GDM1 (cell line): ENCODE data around the gene LYPD3.
A peak's percentile ranks its signal among the peaks of the same experiment; 100 is the strongest.

Experiments
- DNase-seq: peaks from one replicate; lab custom pipeline; 2025; lab: John Stamatoyannopoulos, UW

Gene LYPD3

DNA sequence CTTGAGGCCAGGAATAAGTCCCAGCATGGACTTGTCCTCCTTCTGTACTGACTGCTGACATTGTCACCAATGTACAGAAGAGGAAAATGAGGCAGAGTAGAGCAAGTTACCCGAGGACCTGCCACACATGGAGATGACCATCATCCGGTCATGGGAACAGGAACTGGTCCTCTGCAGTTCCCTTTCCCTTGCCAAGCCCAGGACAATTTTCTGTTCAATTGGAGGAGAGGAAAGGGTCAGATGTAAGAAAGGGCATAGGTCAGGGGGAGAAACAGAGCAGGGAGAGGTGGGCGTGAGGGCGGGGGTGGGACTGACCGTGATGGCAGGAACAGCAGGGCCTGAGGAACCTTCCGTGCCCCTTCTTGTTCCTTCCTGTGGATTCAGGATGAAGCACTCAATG lies 20.5 kb upstream of the LYPD3 start:
- no peak for DNase-seq

DNA sequence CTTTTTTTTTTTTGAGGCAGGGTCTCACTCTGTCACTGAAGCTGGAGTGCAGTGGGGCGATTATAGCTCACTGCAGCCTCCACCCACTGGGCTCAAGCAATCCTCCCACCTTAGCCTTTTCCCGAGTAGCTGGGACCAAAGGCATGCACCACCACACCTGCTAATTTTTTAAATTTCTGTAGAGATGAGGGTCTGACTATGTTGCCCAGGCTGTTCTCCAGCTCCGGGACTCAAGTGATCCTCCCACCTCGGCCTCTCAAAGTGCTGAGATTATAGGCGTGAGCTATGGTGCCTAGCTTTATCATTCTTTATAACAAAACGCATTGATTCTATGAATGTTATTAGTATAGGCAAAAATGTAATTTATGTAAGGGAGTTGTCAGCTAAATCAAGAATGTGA lies 17.9 kb upstream of the LYPD3 start:
- no peak for DNase-seq

DNA sequence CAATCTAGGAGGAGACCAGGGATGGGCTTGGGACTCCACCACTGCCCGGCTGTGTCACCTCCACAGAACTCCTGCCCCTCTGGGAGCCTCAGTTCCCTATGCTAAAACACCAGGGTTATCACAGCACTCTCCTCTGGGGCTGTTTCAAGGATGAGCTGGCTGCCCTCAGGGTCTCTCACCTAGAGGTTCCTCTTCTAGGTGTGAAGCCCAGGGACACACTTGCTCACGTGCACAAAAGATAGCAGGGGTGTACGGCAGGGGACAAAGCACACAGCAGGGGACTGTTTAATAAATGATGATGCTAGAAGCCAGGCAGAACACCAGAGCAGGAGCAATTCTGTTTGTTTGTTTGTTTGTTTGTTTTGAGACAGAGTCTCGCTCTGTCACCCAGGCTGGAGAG lies 16.8 kb upstream of the LYPD3 start:
- no peak for DNase-seq

DNA sequence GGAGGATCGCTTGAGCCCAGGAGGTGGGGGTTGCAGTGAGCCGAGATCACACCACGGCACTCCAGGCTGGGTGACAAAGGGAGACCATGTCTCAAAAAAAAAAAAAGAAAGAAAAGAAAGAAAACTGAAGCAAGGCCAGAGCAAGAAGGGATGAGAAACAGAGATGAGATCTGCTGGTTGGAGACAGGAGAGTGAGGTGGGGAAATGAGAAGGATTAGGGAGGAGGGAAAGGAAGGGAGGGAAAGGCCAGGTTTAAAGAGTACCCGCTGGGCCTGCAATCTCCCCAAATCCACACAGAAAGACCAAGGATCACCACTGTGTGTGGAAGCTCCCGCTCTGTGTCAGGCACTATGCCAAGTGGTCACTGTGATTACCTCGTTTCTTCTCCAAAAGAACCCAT lies 16.3 kb upstream of the LYPD3 start:
- DNase-seq = no peak

DNA sequence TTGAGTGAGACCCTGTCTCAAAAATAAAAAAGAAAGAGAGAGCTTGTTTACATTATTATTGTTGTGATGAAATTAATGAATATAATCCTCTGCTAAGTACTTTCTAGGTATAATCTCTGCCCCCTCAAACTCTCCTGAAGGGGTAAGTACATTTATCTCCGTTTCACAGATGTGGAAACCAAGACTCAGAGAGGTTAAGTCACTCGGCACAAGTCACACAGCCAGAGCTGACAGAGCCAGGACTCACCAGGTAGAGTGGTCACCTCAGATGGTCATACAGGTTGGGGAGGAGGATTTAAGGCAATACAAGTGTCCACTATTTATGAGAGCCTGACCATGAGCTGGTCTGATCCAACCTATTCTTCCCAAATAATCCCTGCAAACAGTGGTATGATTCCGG lies 15.2 kb upstream of the LYPD3 start:
- no peak for DNase-seq

DNA sequence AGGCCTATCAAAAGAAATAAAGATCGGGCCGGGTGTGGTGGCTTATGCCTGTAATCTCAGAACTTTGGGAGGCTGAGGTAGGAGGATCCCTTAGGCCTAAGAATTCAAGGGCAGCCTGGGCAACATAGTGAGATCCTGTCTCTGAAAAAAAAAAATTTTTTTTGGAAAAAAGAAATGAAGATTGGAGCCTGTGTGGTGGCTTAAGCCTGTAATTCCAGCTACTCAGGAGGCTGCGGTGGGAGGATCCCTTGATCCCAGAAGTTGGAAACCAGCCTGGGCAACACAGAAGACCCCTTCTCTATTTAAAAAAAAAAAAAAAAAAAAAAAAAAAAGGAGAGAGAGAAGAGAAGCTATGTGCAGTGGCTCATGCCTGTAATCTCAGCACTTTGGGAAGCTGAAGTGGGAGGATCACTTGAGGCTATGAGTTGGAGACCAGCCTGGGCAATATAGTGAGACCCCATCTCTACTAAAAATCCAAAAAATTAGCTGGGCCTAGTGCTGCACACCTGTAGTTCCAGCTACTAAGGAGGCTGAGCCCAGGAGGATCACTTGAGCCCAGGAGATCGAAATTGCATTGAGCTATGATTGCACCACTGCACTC lies 14.7 kb upstream of the LYPD3 start:
- no peak for DNase-seq

DNA sequence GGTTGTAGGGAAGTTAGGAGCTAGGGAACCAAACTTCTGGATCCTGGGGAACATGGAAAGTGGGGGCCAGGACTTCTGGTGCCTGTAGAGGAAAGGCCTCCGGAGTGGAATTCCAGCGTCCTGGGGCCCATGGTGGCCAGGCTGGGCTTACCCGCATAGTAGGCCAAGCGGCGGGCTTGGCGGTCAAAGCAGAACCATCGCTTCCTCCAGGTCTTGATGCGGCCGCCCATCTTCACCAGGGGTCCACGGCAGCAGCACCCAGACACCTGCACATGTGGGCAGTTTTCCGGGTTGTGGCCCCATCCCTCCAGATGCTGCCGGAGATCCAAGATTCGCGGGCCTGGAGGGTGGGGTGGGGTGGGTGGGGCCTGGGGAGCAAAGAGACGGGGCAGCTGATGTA lies 13.8 kb upstream of the LYPD3 start:
- no peak for DNase-seq

DNA sequence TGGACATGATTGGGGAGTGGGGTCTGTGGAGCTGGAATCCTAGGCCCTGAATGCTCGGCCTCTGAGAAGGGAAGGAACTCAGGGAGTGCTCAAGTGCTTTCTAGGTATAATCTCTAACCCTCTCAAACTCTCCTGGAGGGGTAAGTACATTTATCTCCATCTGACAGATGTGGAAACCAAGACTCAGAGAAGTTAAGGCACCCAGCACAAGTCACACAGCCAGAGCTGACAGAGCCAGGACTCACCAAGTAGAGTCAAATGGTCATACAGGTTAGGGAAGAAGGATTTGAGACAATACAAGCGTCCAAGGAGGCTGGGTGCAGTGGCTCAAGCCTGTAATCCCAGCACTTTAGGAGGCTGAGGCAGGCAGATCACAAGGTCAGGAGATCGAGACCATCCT lies 12.9 kb upstream of the LYPD3 start:
- no peak for DNase-seq

DNA sequence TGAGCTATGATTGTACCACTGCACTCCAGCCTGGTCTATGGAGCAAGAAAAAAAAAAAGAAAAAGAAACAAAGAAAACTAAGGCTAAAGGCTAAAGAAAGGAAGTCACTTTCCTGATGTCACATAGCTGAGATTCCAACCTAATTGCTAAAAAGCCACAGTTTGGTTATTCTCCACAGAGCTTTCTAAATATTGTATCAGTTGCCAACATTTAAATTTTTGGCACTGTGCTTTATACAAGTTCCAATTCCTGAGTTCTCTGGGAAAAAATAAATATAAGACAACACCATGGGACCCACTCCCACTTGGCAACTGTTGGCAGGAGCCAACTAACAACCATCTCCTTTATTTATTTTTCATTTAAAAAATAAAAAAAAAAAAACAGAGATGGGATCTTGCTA lies 11.2 kb upstream of the LYPD3 start:
- DNase-seq = no peak

DNA sequence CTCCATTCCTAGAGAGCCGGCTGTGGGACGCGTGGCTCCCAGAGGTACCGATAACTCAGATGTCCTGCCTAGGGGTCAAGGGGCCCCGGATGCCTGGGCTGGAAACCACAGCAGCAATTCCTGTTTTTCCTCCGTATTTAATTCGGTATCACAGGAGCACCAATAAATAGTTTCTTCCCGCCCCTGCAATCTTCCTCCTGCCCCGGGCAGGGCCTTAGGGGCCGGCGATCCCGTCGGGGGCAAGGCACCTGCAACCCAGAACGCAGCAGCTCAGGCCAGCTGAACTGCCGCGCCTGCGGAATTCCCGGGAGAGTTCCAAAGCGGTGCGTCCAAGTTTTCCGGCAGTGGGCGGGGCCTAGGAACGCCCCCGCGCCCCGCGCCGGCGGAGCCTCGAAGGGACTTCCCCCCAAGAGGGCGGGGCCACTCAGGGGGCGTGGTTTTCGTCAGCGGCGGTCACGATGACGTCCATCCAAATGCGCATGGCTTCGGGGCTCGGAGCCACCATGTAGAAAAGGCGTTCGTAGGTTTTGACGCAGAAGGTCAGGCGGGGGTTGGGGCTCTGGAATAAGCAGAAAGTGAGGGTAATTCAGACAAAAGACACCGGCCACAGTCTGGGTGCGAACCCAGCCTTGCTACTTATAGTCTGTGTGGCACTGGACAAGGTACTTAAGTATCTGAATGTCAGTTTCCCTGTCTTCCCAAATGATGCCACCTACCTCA lies 9.7 kb upstream of the LYPD3 start:
- DNase-seq = peak; percentile 81

DNA sequence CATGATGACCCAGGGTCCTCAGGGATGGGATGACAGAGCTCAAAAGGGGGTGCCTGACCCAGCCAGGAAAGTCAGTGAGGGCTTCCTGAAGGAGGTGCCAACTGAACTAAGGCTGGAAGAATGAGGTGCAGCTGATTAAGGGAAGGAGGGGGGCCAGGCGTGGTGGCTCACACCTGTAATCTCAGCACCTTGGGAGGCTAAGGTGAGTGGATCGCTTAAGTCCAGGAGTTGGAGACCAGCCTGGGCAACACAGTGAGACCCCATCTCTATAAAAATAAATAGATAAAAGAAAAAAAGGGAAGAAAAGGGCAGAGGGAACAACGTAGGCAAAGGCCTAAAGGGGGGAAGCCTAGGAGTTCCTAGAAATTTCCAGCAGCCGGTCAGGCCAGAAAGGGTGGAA lies 9.1 kb upstream of the LYPD3 start:
- DNase-seq = no peak

DNA sequence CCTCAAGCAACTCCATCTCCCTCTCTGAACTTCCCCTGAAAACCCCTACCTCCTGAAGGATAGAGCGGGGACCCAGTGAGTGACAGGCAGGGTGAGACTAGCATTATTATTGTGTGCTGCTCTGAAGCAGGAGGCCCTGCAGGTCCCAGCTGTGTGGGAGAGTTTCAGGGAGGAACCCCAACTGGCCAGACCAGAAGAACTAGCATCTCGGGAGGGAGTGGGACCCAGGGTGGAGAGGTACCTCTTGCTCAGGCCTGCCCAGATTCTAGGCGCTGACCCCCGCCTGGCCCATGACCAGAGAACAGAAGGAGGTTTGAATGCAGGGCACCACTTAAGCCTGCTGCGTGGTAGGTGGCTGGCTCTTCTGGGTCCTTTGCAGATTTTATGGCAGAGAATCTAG lies 5.7 kb upstream of the LYPD3 start:
- no peak for DNase-seq

DNA sequence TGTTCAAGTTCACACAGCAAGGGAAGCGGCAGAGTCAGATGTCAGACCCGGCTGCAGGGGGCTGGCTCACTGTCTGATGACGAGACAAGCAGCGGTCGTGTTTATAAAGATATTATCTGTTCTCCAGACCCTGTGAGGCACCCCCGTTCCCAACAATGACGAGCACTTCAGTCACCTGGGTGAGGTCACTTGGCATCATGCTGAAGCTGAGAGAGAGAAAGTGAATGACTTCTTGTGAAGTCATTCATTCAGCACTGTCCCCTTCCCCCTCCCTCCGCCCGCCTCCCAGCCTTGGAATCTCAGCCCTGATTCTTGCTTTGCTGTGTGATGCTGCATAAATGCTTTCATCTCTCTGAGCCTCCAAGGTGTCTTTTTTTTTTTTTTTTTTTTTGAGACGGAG lies 4.9 kb upstream of the LYPD3 start:
- no peak for DNase-seq

DNA sequence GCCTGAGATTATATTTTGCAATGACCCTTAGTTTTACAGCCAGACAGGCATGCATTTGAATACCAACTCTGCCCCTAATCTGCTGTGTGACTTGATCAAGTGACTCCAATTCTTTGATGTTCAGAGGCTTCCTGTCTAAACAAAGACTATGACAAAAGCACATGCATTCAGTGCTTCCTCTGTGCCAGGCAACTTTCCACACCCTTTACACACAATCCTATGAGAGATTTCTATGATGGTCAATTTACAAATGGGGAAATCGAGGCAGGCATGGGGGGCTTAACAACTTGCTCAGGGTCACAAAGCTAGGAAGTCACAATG lies 3.7 kb upstream of the LYPD3 start:
- DNase-seq = no peak

DNA sequence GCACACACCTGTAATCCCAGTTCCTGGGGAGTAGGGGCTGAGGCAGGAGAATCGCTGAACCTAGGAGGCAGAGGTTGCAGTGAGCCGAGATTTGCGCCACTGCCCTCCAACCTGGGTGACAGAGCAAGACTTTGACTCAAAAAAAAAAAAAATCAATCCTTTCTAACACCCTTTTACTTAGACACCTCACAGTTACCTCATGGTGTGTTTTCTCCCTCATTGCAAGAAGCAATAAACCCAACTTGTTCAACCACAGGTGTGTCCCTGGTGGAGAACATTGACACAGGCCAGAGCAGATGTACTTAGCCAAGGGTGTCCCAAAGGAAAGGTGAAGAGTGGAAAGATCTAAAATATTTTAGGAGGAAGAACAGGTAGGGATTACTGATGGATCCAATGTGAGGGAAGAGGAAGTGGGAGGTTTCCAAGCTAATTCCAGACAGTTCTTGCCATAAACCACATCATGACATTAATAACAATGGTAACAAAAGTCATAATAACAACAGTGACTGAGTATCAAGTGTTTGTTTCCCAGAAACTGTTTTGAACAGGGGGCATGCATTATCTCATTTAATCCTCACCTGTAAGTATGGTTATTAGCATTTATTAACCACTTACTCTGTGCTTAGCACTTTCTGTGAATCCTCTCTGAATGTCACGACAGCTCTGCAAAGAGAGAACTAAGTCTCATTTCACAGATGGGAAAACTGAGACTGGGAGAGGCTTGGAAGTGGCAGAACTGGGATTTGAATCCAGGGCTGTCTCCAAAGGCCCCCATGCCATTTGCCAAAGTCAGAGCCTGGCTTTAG lies 3.1 kb upstream of the LYPD3 start:
- DNase-seq = no peak

DNA sequence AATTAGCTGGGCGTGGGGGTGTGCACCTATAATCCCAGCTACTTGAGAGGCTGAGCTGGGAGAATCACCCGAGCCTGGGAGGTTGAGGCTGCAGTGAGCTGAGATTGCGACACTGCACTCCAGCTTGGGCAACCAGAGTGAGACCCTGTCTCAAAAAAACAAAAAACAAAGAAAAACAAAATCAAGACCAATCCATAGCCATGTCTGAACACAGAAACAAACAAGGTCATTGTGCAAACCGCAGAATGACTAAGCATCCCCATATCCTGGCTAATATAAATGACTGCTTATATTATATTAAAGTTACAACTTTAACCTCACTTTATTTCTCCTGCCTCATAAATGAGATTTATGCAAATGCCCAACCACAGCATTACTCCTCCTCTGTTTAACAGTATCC lies 2.3 kb upstream of the LYPD3 start:
- DNase-seq = no peak

DNA sequence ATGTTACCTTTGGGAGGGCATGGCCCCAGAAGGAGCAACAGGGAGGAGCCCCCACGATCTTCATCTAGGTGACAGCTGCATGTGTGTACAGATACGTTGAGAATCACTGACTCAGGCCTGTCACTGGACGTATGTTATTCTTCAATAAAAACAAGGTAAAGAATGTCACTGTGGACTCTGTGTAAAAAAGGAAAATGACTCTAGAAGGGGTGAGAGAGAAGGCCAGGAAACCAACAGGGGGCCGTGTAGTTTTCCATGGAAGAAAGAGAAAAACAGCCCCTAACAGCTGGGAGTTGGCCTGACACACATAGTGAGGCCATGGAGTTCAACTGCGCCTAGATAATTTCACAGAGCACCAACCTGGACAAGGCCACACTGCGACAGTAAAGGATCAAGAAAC lies 1.9 kb upstream of the LYPD3 start:
- no peak for DNase-seq

DNA sequence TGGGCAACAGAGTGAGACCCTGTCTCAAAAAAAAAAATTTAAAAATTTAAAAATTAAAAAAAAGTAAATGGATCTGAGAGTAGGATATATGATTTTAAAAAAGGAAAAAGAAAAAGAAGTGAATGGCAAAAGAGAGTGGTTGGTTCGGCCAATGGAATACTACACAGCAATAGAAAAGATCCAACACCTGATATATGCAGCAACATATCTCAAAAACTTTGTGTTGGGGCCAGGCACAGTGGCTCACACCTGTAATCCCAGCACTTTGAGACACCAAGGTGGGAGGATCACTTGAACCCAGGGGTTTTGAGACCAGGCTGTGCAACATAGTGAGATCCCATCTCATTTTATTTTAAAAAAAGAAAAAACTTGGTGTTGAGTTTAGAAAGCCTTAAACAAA lies 1.4 kb upstream of the LYPD3 start:
- DNase-seq = no peak

DNA sequence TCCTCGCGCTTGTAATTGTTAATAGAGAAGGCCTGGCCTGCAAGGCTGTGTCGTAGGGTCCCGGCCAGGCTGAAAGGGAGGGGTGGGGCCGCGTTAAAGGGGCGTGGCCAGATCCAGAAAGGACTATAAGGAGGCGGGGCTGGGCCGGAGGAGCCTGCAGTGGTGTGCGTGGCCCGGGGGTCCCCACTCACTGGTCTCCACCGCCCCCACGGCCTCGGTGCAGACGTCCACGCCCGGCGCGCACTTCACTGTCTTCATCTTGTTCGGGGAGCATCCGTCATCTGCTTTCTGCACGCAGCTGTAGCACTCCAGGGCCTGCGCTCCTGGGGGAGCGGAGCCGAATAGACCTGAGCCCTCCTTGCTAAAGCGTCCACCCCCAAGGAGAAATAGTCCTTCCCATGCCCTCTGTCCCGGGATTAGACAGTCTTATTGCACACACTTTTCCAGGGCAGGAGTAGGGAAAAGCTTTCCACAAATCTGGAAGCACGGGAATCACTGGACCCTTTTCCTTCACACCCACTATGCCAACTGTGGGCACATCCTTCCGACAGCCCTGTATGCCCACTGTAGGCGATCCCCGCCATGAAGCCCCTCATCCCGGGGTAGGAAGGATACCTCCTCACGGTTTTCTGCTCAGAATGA lies 1.2 kb downstream of the LYPD3 start:
- DNase-seq = no peak

DNA sequence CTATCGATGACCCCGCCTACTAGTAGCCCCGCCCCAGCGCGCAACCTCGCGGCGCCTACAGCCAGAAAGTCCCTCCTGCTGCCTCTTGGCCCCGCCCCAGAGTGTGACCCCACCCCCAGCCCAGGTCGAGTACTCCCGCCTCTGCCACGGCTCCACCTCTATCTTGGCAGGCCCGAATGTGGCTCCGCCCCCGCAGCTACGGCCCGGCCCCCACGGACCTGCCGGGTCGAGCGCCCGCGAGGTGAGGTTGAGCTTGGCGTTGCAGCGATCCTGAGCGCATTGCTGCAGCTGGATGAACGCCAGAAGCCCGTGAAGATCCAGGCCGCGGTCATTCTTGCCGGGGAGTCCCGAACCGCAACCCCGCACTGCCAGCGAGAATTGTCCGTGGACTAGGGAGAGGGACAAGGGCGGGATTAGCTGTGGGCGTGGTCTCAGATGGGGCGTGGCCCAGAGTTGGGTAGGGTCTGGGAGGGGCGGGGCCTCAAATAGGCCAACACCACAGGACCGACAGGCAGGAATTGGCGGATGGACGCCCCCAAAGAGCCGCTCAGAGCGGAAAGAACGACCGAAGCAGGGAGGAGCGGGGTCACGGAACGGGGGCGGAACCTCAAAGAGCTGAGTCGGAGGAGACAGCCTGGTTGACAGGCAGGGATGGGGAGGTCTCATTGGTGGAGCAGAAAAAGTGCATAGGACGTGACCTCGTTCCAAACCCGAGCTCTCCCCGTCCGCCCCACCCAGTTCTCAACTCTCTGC lies 1.9 kb downstream of the LYPD3 start:
- DNase-seq = peak; percentile 92

DNA sequence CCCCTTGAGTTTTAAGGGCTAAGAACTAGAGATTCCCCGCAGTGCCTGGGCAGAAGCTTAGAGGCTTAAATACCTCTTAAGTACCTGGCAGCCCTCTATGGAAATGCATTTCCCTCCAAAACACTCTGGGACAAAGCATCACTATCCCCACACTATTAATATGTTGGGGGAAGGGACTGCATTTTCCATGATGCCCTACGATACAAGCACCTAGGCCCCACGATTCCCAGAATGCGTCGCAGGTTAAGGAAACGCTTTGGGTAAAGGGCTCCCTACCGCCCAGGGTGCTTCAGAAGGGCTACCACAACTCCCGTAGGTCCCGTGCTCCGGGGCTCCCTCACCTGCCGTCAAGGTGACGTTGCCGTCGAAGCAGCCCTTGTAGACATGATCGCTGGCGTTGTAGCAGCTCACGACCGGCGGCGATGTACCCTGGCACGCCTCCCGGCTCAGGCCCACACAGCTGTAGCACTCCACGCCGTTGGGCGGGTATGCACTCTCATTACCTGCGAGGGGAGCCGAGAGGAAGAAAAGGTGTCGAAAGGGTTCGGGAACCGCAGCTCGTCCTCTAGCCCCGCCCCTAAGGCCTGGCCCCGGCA lies 2.5 kb downstream of the LYPD3 start:
- DNase-seq = no peak

DNA sequence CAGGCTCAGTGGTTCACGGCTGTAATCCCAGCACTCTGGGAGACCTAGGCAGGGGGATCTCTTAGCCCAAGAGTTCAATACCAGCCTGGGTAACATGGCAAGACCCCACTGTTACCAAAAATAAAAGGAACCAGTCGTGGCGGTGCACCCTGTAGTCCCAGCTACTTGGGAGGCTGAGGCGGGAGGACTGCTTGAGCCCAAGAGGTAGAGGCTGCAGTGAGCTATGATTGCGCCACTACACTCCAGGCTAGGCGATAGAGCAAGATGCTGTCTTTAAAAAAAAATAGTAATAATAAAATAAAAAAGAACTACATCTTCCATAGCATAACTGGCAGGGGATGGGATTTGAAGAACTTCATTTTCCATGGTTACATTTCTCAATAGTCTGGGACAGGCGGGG lies 3.0 kb downstream of the LYPD3 start:
- DNase-seq = no peak
